C4-2B (cell line): ENCODE data around the gene YAE1.

Source experiments
- H3K27ac ChIP-seq: fragments of 450-650 bp; 2 replicates; pipeline ENCODE4 v1.5.1; 2017
- ZFX ChIP-seq: fragments of 450-650 bp; IDR thresholded peaks from 2 replicates; pipeline ENCODE4 v1.6.1; 2017
- TF ChIP-seq, protein P1 (sequence below): fragments of 450-650 bp; conservative IDR thresholded peaks from 2 replicates; pipeline ENCODE4 v1.5.1; 2017; ENCODE audit warnings: mild to moderate bottlenecking

The YAE1 gene, protein sequence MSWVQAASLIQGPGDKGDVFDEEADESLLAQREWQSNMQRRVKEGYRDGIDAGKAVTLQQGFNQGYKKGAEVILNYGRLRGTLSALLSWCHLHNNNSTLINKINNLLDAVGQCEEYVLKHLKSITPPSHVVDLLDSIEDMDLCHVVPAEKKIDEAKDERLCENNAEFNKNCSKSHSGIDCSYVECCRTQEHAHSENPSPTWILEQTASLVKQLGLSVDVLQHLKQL

GRCh38 chr7:39566023-39566921, at the start of gene YAE1:
YAE1 (plus strand) TSS chr7:39566404; CDS start chr7:39566419, 15 bp downstream.
- TF ChIP-seq, protein P1, sequence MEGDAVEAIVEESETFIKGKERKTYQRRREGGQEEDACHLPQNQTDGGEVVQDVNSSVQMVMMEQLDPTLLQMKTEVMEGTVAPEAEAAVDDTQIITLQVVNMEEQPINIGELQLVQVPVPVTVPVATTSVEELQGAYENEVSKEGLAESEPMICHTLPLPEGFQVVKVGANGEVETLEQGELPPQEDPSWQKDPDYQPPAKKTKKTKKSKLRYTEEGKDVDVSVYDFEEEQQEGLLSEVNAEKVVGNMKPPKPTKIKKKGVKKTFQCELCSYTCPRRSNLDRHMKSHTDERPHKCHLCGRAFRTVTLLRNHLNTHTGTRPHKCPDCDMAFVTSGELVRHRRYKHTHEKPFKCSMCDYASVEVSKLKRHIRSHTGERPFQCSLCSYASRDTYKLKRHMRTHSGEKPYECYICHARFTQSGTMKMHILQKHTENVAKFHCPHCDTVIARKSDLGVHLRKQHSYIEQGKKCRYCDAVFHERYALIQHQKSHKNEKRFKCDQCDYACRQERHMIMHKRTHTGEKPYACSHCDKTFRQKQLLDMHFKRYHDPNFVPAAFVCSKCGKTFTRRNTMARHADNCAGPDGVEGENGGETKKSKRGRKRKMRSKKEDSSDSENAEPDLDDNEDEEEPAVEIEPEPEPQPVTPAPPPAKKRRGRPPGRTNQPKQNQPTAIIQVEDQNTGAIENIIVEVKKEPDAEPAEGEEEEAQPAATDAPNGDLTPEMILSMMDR = no peak
- TF ChIP-seq ZFX = peak; percentile 62
- peak within 1 kb of the TSS; percentile 76 for H3K27ac ChIP-seq

DNA sequence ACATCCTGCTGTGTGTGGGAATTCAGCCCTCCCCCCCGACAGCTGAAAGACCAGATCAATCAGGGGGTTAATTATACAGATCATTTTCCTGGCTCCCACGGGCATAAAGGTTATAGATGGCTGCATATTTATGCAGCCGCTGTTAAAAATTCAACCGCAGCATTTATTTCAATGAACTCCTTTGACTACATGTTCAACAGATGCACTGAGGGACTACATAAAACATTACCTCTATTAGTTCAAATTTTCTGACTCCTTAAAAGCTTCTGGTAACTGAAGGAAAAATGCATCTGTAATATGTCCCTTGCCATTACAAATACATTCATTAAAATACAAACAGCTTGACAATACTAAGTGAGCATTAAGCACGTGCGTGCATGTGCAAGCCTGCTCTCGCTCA, 49.7 kb upstream of the YAE1 start:
- TF ChIP-seq, protein P1 = no peak
- TF ChIP-seq ZFX = no peak
- H3K27ac ChIP-seq = no peak overlapping the region

DNA sequence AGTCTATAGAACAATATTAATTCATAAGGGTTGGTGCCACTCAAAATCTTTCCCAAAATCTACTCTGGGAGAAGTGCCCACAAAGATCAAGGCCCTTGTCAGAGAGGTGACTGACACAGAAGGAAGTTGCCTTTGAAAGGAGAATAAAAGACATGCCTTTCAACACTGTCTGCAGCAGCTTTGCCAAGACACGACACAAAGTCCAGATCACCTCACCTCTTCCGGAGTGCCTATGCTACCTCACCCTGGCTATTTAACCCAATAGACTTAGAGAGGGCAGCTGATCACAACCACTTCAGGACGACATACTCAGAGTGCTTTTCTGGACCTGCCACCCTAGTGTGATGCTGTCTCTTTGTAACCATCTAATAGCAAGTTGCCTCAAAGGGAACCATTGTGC, 49.0 kb upstream of the YAE1 start:
- no peak for TF ChIP-seq ZFX
- TF ChIP-seq, protein P1 = no peak

GRCh38 chr7:39525926-39526325, 40.3 kb upstream of the YAE1 start:
- TF ChIP-seq ZFX = no peak
- TF ChIP-seq, protein P1 = no peak
- no peak overlapping the region for H3K27ac ChIP-seq

More for the DNA sequence above, 49.0 kb upstream of the YAE1 start:
- H3K27ac ChIP-seq = no peak overlapping the region

GRCh38 chr7:39526666-39527065, 39.5 kb upstream of the YAE1 start:
- H3K27ac ChIP-seq = no peak overlapping the region
- TF ChIP-seq, protein P1 = no peak
- no peak for TF ChIP-seq ZFX

- TF ChIP-seq ZFX = no peak
- TF ChIP-seq, protein P1 = no peak
- no peak overlapping the region for H3K27ac ChIP-seq
Measured at GRCh38 chr7:39527296-39527695, 38.9 kb upstream of the YAE1 start.

DNA sequence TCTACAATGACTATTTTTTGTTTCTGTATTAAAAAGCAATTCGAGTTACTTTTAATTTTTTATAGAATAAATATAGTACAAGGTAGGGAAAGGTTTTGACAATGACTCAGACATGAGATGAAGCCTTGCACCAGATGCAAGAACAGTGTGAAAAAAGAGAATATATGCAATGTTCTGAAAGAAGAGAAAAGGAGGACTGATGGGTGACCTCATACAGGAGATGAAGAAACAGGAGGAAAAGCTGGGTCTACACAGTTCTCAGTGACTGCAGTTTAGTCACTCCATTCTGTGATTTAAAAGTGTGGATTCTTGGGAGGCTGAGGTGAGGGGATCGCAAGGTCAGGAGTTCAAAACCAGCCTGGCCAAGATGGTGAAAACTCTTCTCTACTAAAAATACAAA, 38.3 kb upstream of the YAE1 start:
- TF ChIP-seq ZFX = no peak
- TF ChIP-seq, protein P1 = no peak

More for the DNA sequence above, 38.3 kb upstream of the YAE1 start:
- no peak overlapping the region for H3K27ac ChIP-seq
